Vagina (tissue), 2 donors: Measurements from ENCODE around the gene MSANTD1.

Source experiments
- CTCF ChIP-seq, 3 experiments: fragments of 450-650 bp in 2 of 3; fragments of 200-600 bp in 1 of 3; sonication (generic) in 1 of 3; IDR thresholded peaks; one replicate each; pipeline ENCODE4 v1.5.1; 2017 to 2019; ENCODE audit warnings: antibody characterized with exemption in 3 of 3, mild to moderate bottlenecking in 2 of 3, moderate library complexity in 2 of 3
- POLR2A ChIP-seq, 2 donors: fragments of 450-650 bp; IDR thresholded peaks; one replicate each; pipeline ENCODE4 v1.6.1; 2017; ENCODE audit warnings: antibody characterized with exemption in 2 of 2, mild to moderate bottlenecking in 2 of 2, moderate library complexity in 2 of 2
- POLR2AphosphoS5 ChIP-seq, 2 donors: sonication (generic); formaldehyde crosslinking; IDR thresholded peaks; one replicate each; pipeline ENCODE4 v1.9.0; 2017; ENCODE audit warnings: antibody characterized with exemption in 2 of 2, mild to moderate bottlenecking in 2 of 2, low read depth in 1 of 2; ENCODE audit not compliant: insufficient read depth in 1 of 2

DNA sequence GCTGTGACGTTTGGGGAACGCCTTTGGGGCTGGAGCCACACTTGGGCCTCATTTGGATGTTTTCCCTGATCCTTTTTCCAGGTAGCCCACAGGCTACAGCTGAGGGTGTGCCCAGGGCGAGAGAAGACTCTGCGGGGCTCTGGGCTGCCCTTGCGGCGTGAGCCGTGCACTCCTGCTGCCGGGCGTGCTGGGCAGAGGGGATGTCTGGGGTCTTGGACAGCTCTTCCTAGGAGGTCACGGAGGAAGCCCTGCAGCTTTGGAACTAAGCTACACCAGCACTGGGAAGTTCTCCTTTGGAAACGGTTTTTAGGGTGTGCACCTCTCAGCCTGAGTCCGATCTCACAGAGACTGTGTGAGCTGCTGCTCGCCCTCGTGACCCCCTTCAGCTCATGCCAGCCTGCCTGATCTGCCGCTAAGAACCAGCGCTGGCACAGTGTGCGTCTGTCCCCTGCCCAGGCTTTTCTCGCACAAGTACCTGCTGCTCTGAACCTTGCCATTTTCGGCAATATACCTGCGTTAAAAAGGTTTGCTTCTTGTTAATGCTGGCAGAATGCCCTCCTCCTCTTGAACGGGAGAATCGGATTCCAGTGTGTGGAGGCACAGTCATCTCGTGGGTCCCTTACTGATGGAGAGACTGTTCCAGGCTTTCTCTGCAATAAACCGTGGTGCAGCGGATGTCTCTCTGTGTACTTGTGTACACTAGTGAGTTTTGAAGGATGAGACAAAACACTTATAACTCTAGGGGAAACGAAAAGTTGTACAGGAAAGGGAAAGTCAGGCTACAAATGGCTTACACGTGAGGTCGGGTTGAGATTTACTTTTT lies 14.3 kb downstream of the MSANTD1 start:
- no peak for TF ChIP-seq CTCF (IDR thresholded peaks at IDR 0.05)
- TF ChIP-seq POLR2A (IDR thresholded peaks at IDR 0.05) = no peak
- TF ChIP-seq POLR2AphosphoS5 (IDR thresholded peaks at IDR 0.05; ENCODE audit: insufficient read depth in 1 of 2, low read depth in 1 of 2) = no peak
